HG03175 (cell line): Measurements from ENCODE around the gene SDCBP2.

Experiments
- ATAC-seq: cut with Tn5 transposase; IDR thresholded peaks from one replicate; pipeline ENCODE4 v1.9.1; 2021; ENCODE audit warnings: mild to moderate bottlenecking, moderate library complexity; ENCODE audit not compliant: unreplicated experiment

The SDCBP2 gene

DNA sequence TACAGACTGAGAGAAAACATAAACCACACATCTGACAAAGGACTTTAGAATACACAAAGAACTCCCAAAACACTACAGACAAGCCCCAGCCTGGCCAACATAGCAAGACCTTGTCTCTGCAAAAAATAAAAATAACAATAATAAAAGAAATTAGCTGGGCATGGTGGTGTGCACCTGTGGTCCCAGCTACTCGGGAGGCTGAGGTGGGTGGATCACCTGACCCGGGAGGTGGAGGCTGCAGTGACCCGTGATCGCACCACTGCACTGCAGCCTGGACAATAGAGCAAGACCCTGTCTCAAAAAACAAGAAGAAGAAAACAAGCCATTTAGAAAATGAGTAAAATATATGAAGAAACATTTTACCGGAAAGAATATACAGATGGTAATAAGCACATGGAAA is 13.1 kb downstream of the SDCBP2 start:
- no peak for ATAC-seq

DNA sequence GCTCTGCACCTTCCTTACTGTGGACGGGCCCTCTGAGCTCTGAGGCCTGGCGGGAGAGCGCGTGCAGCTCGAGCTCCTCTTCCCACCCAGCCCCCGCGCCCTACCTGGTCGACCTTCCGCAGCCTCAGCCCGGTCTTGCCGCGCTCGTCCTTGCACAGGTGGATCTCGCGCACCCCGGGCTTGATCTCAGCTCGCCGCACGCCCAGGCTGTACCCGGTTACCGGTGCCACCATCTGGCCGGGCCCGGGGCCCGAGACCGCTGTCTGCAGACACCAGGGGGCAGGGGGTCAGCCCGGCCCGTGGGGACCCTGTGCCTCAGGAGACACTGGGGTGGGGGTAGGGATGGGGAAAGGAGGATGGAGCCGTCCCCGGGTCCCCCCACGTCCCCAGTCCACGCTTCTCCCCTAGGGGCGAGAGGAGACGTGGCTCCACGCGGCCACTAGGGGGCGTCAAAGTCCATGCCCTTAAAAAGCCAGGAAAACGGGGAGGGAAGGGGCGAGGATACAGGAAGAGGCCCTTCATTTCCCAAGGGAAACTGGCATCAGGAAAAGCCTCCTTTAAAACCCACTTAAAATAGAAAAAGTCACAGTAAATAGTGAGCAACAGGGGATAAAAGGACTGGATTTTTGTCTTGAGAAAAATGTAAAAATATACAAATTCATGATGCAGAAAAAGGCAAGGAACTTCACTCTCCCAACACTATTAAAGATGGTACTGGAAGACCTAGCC is 15.5 kb downstream of the SDCBP2 start:
- no peak for ATAC-seq

DNA sequence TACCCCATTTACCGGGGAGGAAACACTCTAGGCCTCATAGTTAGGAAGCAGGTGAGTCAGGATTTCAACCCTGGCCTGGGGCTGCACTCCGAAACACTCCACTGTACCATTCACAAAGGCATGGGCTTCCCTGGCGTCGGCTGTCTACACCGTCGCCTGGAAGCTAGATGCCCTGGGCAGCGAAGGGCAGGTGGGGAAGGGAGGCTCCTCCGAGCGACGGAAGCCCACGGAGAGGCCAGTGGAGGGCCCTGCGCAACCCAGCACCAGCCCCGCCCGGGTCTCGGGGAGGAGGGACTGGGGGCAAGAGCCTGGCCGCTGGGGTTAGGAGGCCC is 16.1 kb downstream of the SDCBP2 start:
- ATAC-seq, result no peak

DNA sequence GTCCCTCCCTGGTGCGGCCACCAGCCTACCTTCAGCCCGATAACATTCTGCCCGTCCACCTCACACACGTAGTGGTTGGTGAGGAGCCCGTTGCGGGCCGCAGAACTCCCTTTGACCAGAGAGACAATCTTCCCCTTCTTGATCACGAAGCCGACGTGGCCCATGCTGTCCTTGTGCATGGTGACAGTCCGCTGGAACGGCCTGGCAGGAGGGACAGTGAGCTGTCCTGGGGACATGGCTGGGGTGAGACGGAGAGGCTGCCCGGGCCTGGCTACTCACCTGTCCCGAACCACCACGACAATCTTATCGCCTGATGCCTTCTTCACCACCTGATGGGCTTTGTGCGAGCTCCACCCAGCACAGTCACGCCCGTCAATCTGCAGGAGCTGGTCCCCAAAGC is 16.6 kb downstream of the SDCBP2 start:
- ATAC-seq, result no peak

DNA sequence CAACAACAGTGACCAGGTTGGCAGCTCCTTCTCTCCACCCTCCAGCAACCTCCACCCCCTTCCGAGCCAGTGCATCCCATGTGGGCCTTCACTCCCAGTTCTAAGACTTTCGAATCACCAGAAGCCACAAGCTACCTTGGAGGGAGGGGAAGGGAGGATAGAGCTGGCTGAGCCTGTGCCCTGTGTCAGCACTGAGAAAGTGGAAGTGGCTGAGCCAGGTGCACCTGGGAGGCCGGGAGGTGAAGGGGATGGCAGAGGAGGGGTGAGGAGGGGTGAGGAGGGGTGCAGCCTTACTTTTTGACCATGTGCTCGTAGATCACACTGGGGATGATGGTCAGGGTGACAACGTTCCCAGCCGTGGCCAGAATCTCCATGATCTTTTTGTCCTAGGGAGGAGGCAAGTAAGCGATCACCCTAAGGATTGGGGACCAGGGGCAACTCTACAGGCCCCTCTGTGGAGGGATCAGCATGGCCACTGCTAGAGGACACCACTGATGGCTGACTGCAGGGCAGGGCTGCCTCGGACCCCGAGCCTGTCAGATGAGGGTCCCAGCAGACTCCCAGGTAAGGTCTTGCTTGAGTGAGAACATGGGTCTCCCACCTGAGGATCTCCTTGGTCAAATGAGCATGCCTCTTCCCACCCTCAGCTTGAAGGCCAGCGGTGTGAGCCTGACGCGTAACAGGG is 18.3 kb downstream of the SDCBP2 start:
- ATAC-seq, result no peak

DNA sequence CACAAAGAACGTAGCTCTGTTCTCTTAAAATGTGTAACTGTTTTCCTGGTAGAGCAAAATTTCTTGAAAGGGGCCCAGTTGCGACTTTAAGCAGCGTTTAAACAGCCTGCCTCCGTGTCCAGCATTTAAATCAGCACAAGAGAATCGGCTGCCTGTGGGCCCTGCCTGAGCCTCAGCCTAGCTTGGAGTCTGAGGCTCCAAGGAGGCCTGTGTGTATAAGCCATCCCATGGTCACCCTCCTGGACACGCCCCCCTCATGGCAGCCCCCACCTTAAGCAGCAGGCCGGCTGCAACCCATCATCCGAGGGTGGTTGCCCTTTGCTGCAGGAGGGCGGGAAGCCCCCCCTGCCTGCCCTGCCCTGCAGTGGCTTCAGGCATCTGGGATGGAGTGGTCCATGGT is 18.9 kb downstream of the SDCBP2 start:
- ATAC-seq, result no peak

DNA sequence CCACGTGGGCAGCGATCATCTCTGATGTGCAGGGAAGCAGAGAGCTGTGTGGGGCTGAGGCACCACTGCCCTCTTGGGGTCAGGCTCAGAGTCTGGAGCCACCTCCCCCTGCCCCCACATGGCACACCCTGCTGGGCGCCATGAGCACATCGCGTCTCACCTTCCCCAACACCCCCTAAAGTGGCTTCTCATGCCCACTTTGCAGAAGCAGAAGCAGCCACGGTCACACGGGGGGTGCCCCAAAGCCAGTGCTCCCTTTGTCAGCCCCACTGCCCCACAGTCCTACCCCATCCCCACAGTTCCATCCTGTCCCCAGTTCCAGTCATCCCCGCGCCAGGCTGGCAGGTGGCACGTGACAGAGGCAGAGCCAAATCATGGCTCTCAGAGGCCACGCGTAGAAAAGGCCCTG is 19.5 kb downstream of the SDCBP2 start:
- no peak for ATAC-seq

DNA sequence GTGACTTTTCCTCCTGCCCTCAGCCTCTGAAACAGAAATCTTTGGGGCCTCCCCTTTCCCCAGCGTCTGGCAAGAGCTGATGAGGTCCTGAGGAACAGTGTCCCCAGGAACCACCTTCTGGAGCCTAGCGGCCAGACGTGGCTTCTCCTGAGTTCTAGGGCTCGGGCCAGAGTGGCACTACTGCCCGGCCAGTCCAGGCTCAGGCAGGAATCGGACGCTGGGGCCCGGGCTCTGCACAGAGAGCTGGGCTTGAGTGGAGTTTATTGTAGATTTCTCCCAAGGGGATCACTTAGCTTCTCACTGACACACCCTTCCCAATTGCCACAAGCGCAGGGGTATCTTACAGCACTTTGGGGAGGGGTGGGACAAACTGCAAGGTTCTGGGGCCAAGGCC is 20.2 kb downstream of the SDCBP2 start:
- ATAC-seq, result no peak

DNA sequence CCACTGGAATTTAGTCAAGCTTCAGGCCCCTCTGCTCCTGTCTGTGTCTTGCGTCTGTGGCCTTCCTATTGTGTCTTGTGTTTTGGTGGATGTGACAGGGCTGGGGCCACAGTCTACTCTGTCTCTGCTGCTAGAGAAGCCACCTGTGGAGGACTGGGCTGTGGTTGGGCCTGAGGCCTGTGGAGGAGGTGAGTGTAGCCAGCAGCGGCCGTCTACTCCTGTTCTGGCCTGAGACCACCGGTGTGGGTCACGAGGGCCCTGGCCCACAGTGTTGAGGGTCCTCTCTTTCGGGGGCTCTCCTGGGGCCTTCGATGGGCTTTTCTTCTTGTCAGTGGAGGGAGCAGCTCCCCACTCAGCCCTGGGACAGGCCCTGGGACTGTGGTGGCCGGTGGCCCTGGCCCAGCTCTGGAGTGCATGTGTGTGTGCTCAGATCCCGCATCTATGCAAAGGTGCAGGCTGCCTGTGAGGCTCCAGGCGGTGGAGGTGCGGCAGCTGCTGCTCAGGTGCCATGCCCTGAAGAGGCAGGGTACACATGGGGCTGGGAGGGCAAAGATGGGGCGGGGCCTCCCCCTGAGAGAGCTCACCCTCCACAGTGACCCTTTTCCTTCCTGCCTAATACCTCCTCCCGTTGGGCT is 20.8 kb downstream of the SDCBP2 start:
- ATAC-seq, result no peak

DNA sequence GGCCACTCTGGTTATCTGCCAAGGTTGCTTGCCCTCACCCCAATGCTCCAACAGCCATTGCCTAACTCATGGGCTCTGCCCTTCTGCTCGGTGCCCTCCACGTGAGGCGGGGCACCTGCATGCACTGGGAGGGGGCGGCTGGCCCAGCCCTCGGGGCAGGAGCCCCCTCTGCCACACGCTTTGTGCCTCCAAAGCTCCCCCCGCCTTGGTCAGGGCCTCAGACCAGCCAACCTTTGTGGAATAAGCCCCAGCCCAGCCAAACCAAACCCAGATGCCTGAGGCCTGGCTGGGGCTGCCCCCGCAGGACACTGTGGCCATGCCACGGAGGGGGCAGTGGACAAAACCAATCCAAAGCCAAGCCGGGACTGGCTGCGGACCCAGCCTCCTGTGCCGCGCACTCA is 21.4 kb downstream of the SDCBP2 start:
- ATAC-seq, result no peak

DNA sequence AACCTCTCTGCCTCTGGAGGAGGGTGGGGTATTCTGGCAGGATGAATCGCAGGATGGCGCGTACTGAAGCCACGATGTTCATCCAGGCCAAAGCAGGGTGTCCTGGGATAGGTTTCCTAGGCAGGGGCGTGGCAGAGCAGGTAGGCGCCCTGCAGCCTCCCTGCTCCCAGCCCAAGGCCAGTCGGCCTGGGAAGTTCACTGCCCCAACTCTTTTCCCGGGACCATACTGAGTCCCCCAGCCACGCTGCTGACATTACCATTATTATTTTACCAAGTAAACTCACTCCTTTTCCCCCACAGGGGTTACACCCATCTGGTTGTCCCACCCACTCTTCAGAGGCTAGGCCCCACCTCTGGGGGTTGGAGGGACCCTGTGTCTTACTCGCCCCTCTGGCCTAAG is 21.8 kb downstream of the SDCBP2 start:
- no peak for ATAC-seq

DNA sequence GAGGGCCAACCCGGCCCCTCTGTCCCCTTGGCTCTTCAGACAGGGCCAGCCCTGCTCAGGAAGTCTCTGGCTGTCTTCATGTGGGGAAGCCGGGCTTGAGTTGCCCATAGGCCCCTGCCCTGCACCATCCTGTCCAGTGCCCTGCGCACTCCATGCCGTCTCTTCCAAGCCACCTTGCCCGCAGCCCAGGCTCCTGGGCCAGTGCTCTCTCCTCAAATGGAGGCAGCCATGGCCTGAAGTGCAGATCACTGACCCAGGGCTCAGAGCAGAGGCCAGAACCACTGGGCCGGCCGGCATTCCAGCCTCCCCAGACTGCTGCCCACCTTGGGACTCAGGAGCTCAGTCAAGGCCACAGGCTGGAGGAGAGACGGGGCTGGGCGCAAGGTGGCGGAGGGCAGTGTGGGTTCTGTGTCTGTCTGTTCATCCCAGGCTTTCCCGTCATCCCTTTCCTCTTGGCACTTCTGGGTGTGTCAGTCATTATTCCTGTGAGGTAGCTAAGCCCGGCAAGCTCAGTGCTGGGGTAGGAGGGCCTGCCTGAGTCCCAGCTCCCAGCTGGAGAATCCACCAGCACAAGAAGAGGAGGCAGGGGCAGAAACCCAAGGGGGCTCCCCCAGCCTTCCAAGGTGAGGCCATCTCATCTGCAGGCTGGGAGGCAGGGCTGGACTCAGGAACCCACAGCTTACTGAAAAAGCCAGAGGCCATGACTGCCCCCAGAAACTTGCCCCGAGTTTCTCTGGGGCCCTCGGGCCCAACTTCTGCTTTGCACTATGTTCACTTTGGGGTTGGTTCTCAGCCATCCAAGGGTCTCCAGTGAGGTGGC is 22.4 kb downstream of the SDCBP2 start:
- ATAC-seq, result no peak

DNA sequence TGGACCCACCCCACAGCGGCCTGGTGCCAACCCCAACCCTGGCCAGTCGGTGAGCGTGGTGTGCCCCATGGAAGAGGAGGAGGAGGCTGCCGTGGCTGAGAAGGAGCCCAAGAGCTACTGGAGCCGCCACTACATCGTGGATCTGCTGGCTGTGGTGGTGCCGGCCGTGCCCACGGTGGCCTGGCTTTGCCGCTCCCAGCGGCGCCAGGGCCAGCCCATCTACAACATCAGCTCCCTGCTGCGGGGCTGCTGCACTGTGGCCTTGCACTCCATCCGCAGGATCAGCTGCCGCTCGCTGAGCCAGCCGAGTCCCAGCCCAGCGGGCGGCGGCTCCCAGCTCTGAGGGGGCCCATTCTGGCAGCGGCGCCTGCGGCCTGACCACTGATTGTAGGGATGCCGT is 23.2 kb downstream of the SDCBP2 start:
- ATAC-seq, result no peak

DNA sequence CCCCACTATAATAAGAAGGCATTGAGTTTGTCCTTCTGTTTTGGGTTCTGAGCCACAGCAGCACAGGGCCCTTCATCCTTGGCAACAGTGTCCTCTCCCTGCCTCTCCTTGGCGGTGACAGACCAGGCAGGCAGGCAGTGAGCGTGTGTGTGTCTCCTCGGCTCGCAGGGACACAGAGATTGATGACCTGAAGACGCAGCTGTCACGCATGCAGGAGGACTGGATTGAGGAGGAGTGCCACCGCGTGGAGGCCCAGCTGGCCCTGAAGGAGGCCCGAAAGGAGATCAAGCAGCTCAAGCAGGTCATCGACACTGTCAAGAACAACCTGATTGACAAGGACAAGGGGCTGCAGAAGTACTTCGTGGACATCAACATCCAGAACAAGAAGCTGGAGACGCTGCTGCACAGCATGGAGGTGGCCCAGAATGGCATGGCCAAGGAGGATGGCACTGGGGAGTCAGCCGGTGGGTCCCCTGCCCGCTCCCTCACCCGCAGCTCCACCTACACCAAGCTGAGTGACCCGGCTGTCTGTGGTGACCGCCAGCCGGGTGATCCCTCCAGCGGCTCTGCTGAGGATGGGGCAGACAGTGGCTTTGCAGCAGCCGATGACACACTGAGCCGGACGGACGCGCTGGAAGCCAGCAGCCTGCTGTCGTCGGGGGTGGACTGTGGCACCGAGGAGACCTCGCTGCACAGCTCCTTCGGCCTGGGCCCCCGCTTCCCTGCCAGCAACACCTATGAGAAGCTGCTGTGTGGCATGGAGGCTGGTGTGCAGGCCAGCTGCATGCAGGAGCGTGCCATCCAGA is 24.0 kb downstream of the SDCBP2 start:
- ATAC-seq, result no peak

DNA sequence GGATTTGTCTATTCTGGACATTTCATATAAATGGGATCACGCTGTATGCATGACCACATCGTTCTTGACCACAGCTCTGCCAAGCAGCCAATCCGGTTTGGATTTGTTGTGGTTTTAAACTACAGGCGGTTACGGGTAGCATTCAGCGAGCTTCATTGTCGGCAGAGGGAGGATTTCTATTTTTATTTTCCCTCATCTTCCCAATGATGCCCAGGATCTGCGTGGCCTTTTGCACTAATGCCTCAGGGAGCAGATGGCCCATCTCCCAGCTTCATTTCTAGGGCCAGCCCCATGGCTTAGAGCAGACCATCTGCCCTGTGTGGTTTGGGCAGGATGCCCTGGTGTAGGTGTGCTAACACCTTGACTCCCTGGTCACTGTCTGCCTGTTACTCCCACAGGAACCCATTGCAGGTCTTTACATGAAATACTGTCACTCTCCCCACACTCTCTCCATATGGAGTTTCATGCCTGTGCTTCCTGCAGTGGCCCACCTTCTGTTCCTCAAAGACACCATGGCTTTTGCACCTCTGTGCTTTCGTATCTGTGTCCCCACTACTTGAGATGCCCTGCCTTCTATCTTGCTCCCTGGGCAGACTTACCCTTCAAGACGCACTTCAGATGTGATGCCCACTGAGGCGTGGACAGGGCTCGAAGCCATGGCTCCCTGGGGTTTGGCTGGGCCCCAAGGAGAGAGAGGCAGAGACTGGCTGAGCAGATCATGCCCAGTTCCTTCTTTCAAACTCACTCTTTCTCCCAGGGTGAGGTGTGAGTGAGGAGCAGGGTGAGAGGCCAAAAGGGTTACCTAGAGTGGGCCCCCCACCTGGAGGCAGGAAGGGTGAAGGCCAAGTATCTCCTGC is 26.0 kb downstream of the SDCBP2 start:
- no peak for ATAC-seq

DNA sequence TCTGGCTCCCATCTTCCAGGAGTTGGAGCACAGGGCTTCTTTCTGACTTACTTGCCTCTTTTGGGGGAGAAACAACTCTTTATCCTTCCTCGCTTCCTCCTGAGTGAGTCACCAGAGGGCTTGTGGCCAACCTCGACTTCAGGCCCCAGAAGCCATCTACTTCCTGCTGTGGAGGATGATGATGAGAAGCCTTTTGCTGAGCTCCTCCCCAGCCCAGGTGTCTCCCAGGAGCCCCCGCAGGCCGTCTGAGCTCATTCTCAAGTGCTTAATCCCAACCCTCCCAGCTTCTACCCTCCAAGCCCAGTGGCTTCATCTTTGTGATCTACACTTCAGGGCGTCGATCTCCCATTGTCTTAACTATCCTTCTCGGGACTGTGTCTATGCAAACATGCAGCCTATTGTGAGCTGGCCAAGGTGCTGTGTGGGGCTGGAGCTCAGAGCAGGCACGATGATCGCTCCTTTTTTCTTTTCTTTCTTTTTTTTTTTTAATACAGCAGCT is 27.9 kb downstream of the SDCBP2 start:
- no peak for ATAC-seq

DNA sequence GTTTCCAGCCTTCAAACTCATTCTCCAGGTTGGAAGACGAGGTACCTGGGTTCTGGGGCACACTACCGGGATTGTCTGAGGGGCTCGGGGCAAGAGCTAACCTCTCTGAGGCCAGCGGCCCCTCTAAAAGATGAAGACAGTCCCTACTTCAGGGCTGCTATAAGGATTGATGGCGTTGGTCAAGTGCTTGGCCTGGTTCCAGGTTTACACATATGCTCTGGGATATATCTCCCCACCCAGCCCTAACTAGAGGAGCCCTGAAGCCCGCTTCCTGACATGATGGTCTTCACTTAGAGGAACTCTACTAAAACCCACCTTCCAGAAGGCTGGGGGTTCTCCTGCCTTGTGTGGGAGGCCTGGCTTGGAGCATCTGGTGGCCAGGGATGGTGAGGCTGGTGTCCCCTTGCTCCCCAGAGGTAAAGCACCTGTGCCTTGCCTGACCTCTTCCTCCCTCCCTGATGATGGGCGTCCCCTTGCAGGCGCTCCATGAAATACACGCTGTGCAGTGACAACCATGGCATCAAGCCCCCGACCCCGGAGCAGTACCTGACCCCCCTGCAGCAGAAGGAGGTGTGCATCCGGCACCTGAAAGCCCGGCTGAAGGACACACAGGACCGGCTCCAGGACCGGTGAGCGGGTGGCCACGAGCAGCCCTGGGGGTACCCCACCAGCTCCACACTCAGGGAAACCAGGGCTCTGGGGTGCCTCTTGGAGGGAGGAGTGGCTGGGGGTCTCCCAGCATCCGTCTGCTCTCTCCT is 28.7 kb downstream of the SDCBP2 start:
- ATAC-seq, result no peak

DNA sequence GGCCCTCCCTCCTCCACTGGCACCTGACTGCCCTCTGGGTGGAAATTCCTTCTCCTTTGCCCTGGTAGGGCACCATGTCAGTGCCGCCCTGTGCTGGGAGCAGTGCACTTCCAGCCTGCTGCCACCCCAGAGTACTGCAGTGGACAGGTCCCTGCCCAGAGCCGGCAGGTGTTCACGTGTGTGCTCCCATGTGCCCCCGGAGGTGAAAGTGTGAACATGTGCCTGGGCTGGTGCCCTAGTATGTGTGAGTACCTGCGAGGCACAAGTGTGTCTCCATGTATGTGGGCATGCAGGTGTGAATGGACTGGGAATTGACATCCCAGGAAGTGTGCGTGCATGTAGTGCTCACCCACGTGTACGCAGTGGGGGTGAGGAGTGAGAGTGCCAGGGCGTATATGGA is 29.4 kb downstream of the SDCBP2 start:
- no peak for ATAC-seq
